HEK293T (cell line): ENCODE data around the gene AMBP.

Experiments
- CTCF ChIA-PET: fragments of 350-600 bp; formaldehyde crosslinking; extraction: SDS; loops from one replicate; lab custom pipeline; 2021; ENCODE audit warnings: antibody characterized with exemption, inconsistent platforms; lab: Yijun Ruan, JAX
- POLR2A ChIA-PET: fragments of 350-600 bp; formaldehyde crosslinking; extraction: SDS; loops from one replicate; lab custom pipeline; 2020; ENCODE audit warnings: antibody characterized with exemption, inconsistent platforms; lab: Yijun Ruan, JAX
- DNase-seq: peaks from one replicate; pipeline ENCODE4 v3.0.0; 2012; ENCODE audit warnings: mixed read lengths; ENCODE audit errors: extremely low spot score
- ARNT ChIP-seq: fragments of 450-650 bp; IDR thresholded peaks from 2 replicates; pipeline ENCODE4 v1.6.1; 2017; ENCODE audit warnings: mild to moderate bottlenecking
- BHLHE40 ChIP-seq: fragments of 450-650 bp; IDR thresholded peaks from 2 replicates; pipeline ENCODE4 v1.6.1; 2016; ENCODE audit warnings: mild to moderate bottlenecking, moderate library complexity, borderline replicate concordance
- ELF4 ChIP-seq: fragments of 450-650 bp; IDR thresholded peaks from 2 replicates; pipeline ENCODE4 v1.6.1; 2017; ENCODE audit warnings: antibody characterized with exemption
- FOXA1 ChIP-seq: fragments of 450-650 bp; IDR thresholded peaks from 2 replicates; pipeline ENCODE4 v1.6.1; 2016; ENCODE audit warnings: mild to moderate bottlenecking
- FOXK2 ChIP-seq: fragments of 450-650 bp; IDR thresholded peaks from 2 replicates; pipeline ENCODE4 v1.6.1; 2016; ENCODE audit warnings: mild to moderate bottlenecking
- FOXM1 ChIP-seq: fragments of 450-650 bp; IDR thresholded peaks from 2 replicates; pipeline ENCODE4 v1.6.1; 2017; ENCODE audit warnings: mild to moderate bottlenecking, borderline replicate concordance
- HDGF ChIP-seq: fragments of 450-650 bp; IDR thresholded peaks from 2 replicates; pipeline ENCODE4 v1.6.1; 2017; ENCODE audit warnings: antibody characterized with exemption, borderline replicate concordance
- L3MBTL2 ChIP-seq: fragments of 450-650 bp; conservative IDR thresholded peaks from 2 replicates; pipeline ENCODE4 v1.6.1; 2016; ENCODE audit warnings: mild to moderate bottlenecking
- LEF1 ChIP-seq: fragments of 450-650 bp; IDR thresholded peaks from 2 replicates; pipeline ENCODE4 v1.6.1; 2017; ENCODE audit warnings: mild to moderate bottlenecking, borderline replicate concordance
- NFRKB ChIP-seq: fragments of 450-650 bp; IDR thresholded peaks from 2 replicates; pipeline ENCODE4 v1.6.1; 2016; ENCODE audit warnings: mild to moderate bottlenecking, moderate library complexity
- PKNOX1 ChIP-seq: fragments of 450-650 bp; IDR thresholded peaks from 2 replicates; pipeline ENCODE4 v1.6.1; 2016
- SP1 ChIP-seq: fragments of 450-650 bp; IDR thresholded peaks from 2 replicates; pipeline ENCODE4 v1.6.1; 2017
- SUZ12 ChIP-seq: fragments of 450-650 bp; IDR thresholded peaks from 2 replicates; pipeline ENCODE4 v1.6.1; 2016; ENCODE audit warnings: mild to moderate bottlenecking
- TARDBP ChIP-seq: fragments of 450-650 bp; IDR thresholded peaks from 2 replicates; pipeline ENCODE4 v1.6.1; 2016
- ZNF384 ChIP-seq: fragments of 450-650 bp; IDR thresholded peaks from 2 replicates; pipeline ENCODE4 v1.6.1; 2016

AMBP gene

DNA sequence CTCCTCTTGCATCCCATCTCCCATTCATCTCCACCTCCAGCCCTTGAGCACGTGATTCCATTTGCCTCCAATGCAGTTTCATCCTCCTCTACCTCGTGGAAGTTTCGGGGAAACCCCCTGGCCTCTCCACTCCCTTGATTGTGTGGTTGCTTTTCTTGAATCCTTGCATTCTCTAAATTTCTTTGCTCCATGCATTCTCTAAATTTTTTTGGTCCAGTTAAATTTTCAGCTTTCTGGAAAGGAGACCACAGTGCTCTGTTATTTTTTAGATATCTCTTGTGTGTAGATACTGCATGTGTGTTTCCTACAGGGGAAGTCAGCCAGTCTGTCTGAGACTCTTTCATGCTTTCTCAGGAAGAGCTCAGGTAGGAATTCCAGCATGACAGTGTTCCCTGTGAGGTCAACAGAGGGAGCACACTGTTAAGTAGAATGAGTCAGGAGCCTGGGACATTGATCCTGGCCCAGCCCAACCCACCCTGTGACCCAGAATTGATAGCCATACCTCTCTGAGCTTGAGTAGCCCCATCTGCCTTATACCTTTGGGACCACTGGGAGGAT is 52.8 kb downstream of the AMBP start:
- ChIA-PET POLR2A (no interaction called here), CTCF (no interaction called here)
- no peak for TF ChIP-seq NFRKB
- DNase-seq = no peak

DNA sequence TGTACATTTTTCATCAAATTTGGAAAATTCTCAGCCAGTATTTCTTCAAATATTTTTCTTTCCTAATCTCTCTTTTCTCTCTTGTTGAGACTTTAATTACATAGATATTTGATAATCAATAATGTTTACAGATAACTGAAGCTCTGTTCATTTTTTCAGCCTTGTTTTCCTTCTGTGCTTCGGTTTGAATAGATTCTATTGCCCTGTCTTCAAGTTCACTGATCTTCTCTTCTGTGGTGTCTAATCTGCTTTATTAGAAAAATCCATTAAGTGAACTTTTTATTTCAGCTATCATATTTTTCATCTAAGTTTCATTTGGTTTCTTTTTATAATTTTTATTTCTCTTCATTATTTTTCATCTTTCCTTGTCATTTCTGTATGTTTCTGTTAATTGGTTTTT is 54.1 kb downstream of the AMBP start:
- ChIA-PET POLR2A (no interaction called here), CTCF (no interaction called here)
- no peak for TF ChIP-seq LEF1
- no peak for DNase-seq

GRCh38 chr9:114021578-114021977 is 56.5 kb downstream of the AMBP start:
- CTCF ChIA-PET = no interaction called here

GRCh38 chr9:114017741-114018715 is 60.1 kb downstream of the AMBP start:
- POLR2A ChIA-PET = no interaction called here
- TF ChIP-seq ZNF384 (no peak), FOXA1 (no peak), FOXK2 (no peak), BHLHE40 (no peak)
- CTCF ChIA-PET = no interaction called here
- DNase-seq = no peak

More at GRCh38 chr9:114021578-114021977, 56.5 kb downstream of the AMBP start:
- no peak for DNase-seq
- no peak for TF ChIP-seq SUZ12
- no peak for TF ChIP-seq ELF4
- TF ChIP-seq NFRKB = no peak
- TF ChIP-seq HDGF = no peak
- no peak for TF ChIP-seq L3MBTL2
- no peak for TF ChIP-seq LEF1
- TF ChIP-seq SP1 = no peak
- TF ChIP-seq BHLHE40 = no peak
- no peak for TF ChIP-seq ZNF384
- no peak for TF ChIP-seq TARDBP
- no peak for TF ChIP-seq FOXM1
- no peak for TF ChIP-seq PKNOX1
- POLR2A ChIA-PET = no interaction called here

DNA sequence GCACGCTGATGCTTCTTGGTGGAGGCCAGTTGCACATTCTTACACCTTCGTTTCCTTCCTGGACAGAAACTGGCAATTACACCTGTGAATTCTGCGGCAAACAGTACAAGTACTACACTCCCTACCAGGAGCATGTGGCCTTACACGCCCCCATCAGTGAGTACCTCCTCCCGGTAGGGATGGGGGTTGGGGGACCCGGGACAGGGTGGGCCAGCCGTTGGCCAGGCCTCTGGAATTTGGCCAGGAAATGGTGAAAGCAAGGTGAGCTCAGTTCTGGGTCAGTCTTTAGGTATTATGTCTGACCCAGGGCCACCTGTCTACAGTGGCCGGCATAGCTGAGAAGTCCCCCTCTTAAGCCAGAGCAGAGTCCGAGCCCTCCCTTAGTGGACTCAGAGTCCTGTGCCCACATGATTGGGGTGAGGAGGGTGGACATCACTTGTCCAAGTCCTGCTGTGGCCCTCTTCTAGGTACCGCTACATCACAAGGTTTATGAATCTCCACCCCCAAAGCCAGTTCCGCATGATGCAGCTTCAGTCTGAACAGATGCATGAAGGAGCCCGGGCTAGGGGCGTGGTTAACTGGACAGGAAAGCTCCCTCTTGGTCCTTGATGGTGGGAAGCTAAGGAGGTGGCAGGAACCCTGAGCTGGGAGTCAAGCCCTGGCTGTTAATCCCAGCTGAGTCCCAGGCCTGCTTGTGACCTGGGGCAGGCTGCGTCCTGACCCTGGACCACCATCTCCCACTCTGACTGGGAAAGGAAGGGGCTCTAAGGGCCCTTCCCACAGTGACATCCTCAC is 61.3 kb downstream of the AMBP start:
- ChIA-PET POLR2A (no interaction called here), CTCF (no interaction called here)
- no peak for TF ChIP-seq FOXK2
- TF ChIP-seq FOXA1 = no peak
- no peak for TF ChIP-seq BHLHE40
- no peak for TF ChIP-seq SUZ12
- no peak for TF ChIP-seq HDGF
- TF ChIP-seq FOXM1 = no peak
- no peak for TF ChIP-seq ELF4
- TF ChIP-seq LEF1 = no peak
- TF ChIP-seq ZNF384 = no peak
- no peak for DNase-seq

- DNase-seq = no peak
- CTCF ChIA-PET = no interaction called here
- no peak for TF ChIP-seq ELF4
- no peak for TF ChIP-seq FOXM1
- no peak for TF ChIP-seq HDGF
- TF ChIP-seq L3MBTL2 = no peak
- TF ChIP-seq ARNT = no peak
- TF ChIP-seq PKNOX1 = no peak
- POLR2A ChIA-PET = no interaction called here
These were observed 62.0 kb downstream of the AMBP start for GRCh38 chr9:114016101-114016500.

DNA sequence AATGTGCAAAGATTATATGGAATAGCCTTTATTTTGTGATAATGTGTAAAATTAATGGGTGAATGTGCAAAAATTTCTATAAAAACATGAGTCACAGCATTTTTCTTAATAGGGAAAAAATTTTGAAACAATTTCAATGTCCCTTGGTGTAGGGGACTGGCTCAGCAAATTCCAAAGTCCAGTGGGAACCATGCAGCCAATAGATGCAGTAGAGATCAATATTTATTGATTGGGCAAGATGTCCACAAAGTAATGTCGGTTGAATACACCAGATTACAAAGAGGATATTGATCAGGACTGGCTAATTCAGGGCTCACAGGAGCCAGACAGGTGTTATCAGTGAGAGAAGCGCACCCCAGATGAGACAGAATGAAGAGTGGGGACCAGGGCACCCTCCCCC is 62.5 kb downstream of the AMBP start:
- POLR2A ChIA-PET = no interaction called here
- CTCF ChIA-PET = no interaction called here

DNA sequence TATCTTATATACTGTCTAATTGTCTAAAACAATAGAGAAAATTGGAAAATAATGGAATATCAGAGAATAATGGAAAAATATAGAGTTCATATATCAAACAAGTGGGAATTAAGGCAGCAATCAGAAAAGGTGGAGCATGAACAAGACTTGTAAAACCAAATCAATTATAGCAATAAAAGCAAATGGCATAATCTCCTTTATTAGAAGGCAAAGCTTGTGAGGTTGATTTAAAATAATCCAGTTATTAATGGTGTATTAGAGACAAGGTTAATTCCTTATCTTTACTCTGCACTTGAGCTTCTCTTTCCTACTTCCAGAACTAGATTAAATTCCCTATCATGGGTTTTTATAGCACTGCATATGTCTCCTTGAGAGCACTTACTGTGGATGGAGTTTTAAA is 64.1 kb downstream of the AMBP start:
- POLR2A ChIA-PET = no interaction called here
- no peak for DNase-seq
- TF ChIP-seq BHLHE40 (no peak), ELF4 (no peak), ZNF384 (no peak), ARNT (no peak), TARDBP (no peak), SUZ12 (no peak), FOXK2 (no peak), FOXM1 (no peak), HDGF (no peak)
- CTCF ChIA-PET = no interaction called here

More for the DNA sequence above, 62.5 kb downstream of the AMBP start:
- DNase-seq = no peak
- TF ChIP-seq ARNT (no peak), HDGF (no peak), NFRKB (no peak), ELF4 (no peak), FOXK2 (no peak), LEF1 (no peak)
